OCI-LY3 (cell line): ENCODE measurements around the gene AP2A2.

ENCODE experiments used
- H2AFZ ChIP-seq: fragments of 200-600, 300-600 bp; shearing (Covaris generic); 2 replicates; pipeline ENCODE4 v1.6.0; 2014; ENCODE audit warnings: antibody characterized with exemption, low read depth, low read length
- H3K27ac ChIP-seq: fragments of 200-600, 300-600 bp; sonication (generic); 2 replicates; pipeline ENCODE4 v1.5.1; 2014; ENCODE audit warnings: mild to moderate bottlenecking, low read length, moderate library complexity, mixed read lengths
- H3K27me3 ChIP-seq: fragments of 200-600, 300-600 bp; sonication (generic); 2 replicates; pipeline ENCODE4 v1.6.1; 2014; ENCODE audit warnings: low read depth, low read length, mixed read lengths
- H3K36me3 ChIP-seq: fragments of 200-600, 300-600 bp; sonication (generic); replicated peaks from 2 replicates; pipeline ENCODE3; 2014; ENCODE audit warnings: low read depth, low read length, mixed read lengths
- H3K4me1 ChIP-seq: fragments of 300-600, 200-600 bp; sonication (generic); 2 replicates; pipeline ENCODE4 v1.6.1; 2014; ENCODE audit warnings: low read length, mixed read lengths
- H3K4me2 ChIP-seq: fragments of 200-600, 300-600 bp; sonication (generic); 2 replicates; pipeline ENCODE4 v1.6.1; 2014; ENCODE audit warnings: low read length, mixed read lengths
- H3K4me3 ChIP-seq: fragments of 300-600, 200-600 bp; sonication (generic); 2 replicates; pipeline ENCODE4 v1.5.1; 2014; ENCODE audit warnings: antibody characterized with exemption, mild to moderate bottlenecking, low read length, moderate library complexity
- H3K79me2 ChIP-seq: fragments of 300-600, 200-600 bp; shearing (Covaris generic); 2 replicates; pipeline ENCODE4 v1.6.1; 2014; ENCODE audit warnings: mild to moderate bottlenecking, low read length, mixed read lengths
- H3K9ac ChIP-seq: fragments of 300-600, 200-600 bp; shearing (Covaris generic); 2 replicates; pipeline ENCODE4 v1.6.0; 2014; ENCODE audit warnings: mild to moderate bottlenecking, low read length, moderate library complexity
- H3K9me3 ChIP-seq: fragments of 200-600, 300-600 bp; shearing (Covaris generic); 2 replicates; pipeline ENCODE4 v1.6.1; 2014; ENCODE audit warnings: low read length, mixed read lengths; ENCODE audit not compliant: insufficient read depth
- H4K20me1 ChIP-seq: fragments of 200-600, 300-600 bp; sonication (generic); 2 replicates; pipeline ENCODE4 v1.6.1; 2016; ENCODE audit warnings: low read length, mixed read lengths; ENCODE audit not compliant: insufficient read depth
- EZH2phosphoT487 ChIP-seq: fragments of 200-600 bp; shearing (Covaris generic); IDR thresholded peaks from 2 replicates; pipeline ENCODE4 v1.6.1; 2018; ENCODE audit warnings: antibody characterized with exemption, mixed run types, low read depth
- TF ChIP-seq, protein P1 (sequence below): fragments of 200-600, 300-600 bp; sonication (generic); IDR thresholded peaks from 2 replicates; pipeline ENCODE4 v1.5.1; 2014; ENCODE audit warnings: antibody characterized with exemption, low read length, low read depth

Gene AP2A2

DNA sequence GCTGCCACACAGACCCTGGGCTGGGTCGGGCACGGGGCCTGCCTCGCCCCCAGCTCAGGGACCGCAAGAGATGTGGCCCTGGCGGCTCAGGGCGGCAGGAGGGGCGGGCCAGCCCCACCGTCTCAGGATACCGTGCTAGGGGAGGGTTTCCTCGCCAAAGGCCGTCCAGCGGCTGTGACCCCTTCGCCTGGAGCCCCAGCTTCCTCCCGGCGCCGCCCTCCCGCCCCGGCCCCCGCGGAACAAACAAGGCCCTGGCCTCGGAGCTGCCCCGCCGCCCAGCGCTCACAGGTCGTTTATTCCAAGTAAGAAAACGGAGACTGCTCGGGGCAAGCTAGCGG lies 543 bp upstream of the AP2A2 start:
- H3K27me3 ChIP-seq: no peaks in the 10 kb centered on the region
- H4K20me1 ChIP-seq: no peaks in the 10 kb centered on the region
- TF ChIP-seq, protein P1, sequence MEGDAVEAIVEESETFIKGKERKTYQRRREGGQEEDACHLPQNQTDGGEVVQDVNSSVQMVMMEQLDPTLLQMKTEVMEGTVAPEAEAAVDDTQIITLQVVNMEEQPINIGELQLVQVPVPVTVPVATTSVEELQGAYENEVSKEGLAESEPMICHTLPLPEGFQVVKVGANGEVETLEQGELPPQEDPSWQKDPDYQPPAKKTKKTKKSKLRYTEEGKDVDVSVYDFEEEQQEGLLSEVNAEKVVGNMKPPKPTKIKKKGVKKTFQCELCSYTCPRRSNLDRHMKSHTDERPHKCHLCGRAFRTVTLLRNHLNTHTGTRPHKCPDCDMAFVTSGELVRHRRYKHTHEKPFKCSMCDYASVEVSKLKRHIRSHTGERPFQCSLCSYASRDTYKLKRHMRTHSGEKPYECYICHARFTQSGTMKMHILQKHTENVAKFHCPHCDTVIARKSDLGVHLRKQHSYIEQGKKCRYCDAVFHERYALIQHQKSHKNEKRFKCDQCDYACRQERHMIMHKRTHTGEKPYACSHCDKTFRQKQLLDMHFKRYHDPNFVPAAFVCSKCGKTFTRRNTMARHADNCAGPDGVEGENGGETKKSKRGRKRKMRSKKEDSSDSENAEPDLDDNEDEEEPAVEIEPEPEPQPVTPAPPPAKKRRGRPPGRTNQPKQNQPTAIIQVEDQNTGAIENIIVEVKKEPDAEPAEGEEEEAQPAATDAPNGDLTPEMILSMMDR: no peak
- TF ChIP-seq EZH2phosphoT487: no peak
- H3K79me2 ChIP-seq: peaks cover 34% of the 10 kb centered on the region
- H3K9ac ChIP-seq: peak overlapping the region; percentile 39; the same call in 1 of the 2 replicates
- no peaks in the 10 kb centered on the region for H3K9me3 ChIP-seq
- H3K4me2 ChIP-seq: peak overlapping the region; percentile 73
- peaks cover 5% of the 10 kb centered on the region for H3K4me1 ChIP-seq
- H3K36me3 ChIP-seq: peaks cover 5% of the 10 kb centered on the region
- H3K27ac ChIP-seq: no peak overlapping the region
- peak overlapping the region; percentile 63; the same call in 1 of the 2 replicates for H2AFZ ChIP-seq
- peak overlapping the region; percentile 73 for H3K4me3 ChIP-seq

DNA sequence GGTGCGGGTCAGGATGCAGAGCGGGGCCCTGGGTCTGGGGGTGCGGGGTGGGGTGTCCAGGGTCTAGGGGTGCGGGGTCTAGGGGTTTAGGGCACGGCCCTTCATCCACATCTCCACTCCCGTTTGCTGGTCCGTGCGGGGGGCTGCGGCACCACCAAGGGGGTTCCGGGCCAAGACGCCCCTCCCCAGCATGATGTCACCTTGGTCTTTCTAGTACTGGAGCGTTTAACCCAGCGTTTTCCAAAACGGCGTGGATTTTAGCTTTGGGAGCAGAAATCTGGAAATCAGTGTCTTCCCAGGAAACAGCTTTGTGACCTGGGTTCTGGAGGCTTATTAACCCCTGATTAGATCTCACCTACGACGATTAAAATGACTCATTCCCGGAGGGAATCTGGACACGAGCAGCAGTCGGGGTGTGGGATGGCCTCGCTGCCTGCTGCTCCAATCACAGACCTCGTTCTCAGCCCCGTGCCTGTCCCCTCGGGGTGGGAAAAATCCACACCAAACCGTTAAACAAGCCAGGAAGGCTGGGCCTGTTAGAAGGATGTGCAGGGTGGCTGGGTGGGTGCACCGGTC lies 759 bp downstream of the AP2A2 start:
- Histone ChIP-seq H3K79me2 (peaks cover 45% of the 10 kb centered on the region), H3K9ac (peak overlapping the region; percentile 80), H3K4me1 (peaks cover 5% of the 10 kb centered on the region), H4K20me1 (0 out of 2 replicates have a peak, but pooled peaks cover 8% of the 10 kb centered on the region), H3K9me3 (no peaks in the 10 kb centered on the region), H3K4me2 (peak overlapping the region; percentile 79), H2AFZ (no peak overlapping the region), H3K27me3 (no peaks in the 10 kb centered on the region), H3K4me3 (peak overlapping the region; percentile 89), H3K27ac (no peak overlapping the region), H3K36me3 (peaks cover 5% of the 10 kb centered on the region)
- TF ChIP-seq, protein P1: no peak
- no peak for TF ChIP-seq EZH2phosphoT487

DNA sequence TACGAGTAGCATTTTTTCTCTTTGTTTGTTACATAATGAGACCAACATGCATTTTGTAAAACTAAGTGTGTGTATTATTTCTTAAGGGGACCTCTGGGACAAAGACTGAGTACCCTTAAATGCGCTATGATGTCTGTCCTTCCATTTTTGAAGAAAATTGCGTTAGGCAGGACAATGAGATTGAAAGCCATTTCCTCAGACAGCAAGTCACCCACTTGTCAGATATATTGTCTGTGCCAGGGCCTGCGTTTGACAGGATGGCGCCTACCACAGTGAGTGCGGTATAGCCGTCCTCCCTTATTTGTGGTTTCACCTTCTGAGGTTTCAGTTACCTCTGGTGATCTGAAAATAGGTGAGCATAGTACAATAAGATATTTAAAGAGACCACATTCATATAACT lies 2.2 kb downstream of the AP2A2 start:
- H3K4me1 ChIP-seq: peaks cover 5% of the 10 kb centered on the region
- H3K4me3 ChIP-seq: no peak overlapping the region
- H3K9ac ChIP-seq: no peak overlapping the region
- TF ChIP-seq, protein P1: no peak
- no peak overlapping the region for H3K27ac ChIP-seq
- H3K79me2 ChIP-seq: peaks cover 57% of the 10 kb centered on the region
- 0 out of 2 replicates have a peak, but pooled peaks cover 14% of the 10 kb centered on the region for H4K20me1 ChIP-seq
- no peak overlapping the region for H3K4me2 ChIP-seq
- H3K27me3 ChIP-seq: no peaks in the 10 kb centered on the region
- peaks cover 5% of the 10 kb centered on the region for H3K36me3 ChIP-seq
- H2AFZ ChIP-seq: no peak overlapping the region
- no peaks in the 10 kb centered on the region for H3K9me3 ChIP-seq

DNA sequence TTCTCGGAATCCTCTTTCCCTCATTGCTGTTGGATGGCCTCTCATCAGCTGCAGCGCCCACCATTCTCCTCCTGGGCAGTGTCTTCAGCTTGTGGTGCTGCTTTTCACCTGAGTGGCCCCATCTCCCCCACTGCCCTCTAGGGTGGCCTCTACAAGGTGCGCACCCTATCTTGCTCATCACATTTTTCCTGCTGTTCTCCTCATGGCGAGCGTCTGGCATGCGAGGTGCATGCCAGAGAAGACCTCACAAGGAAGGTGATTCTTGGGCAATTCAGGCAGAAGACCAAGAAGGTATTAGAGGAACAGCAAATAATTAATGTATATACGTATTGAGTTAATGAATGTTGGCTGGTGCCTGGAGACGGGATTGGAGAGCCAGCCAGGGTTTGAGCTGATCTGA lies 3.1 kb downstream of the AP2A2 start:
- H3K79me2 ChIP-seq: peaks cover 66% of the 10 kb centered on the region
- no peak overlapping the region for H3K4me2 ChIP-seq
- peaks cover 5% of the 10 kb centered on the region for H3K4me1 ChIP-seq
- H2AFZ ChIP-seq: no peak overlapping the region
- H3K4me3 ChIP-seq: no peak overlapping the region
- H3K27ac ChIP-seq: no peak overlapping the region
- 0 out of 2 replicates have a peak, but pooled peaks cover 14% of the 10 kb centered on the region for H4K20me1 ChIP-seq
- no peaks in the 10 kb centered on the region for H3K9me3 ChIP-seq
- no peaks in the 10 kb centered on the region for H3K27me3 ChIP-seq
- peaks cover 5% of the 10 kb centered on the region for H3K36me3 ChIP-seq
- TF ChIP-seq EZH2phosphoT487: no peak
- TF ChIP-seq, protein P1: no peak
- H3K9ac ChIP-seq: no peak overlapping the region
